Measurements from ENCODE around the gene TOP1.

DNA sequence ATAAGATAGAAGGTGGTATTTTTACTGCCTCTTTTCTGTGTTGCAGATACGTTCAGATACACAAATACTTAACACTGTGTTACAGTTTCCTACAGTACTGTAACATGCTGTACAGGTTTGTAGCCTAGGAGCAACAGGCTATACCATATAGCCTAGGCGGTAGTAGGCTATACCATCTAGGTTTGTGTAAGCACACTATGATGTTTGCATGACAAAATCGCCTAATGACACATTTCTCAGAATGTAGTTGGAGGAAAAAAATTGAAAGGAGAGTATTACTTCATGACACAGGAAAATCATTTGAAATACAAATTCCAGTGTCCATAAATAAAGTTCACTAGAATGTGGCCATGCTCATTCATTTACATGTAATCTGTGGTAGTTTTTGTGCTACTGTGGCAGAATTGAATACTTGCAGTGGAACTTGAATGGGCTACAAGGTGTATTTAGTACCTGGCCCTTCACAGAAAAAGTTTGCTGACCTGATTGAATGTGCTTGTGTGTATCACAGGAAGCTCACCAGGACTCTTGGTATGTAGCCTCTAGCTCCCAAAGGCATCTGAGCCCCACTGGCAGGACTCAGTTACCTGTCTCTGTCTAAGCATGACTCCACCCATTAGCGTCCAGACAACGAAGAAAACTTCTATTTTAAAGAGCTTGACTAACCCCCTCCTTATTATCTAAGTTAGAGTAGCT, 18.8 kb downstream of the TOP1 start:
- TF ChIP-seq POLR2A (IDR thresholded peaks at IDR 0.05; ENCODE audit: low read depth) = no peak
- TF ChIP-seq, protein P1, sequence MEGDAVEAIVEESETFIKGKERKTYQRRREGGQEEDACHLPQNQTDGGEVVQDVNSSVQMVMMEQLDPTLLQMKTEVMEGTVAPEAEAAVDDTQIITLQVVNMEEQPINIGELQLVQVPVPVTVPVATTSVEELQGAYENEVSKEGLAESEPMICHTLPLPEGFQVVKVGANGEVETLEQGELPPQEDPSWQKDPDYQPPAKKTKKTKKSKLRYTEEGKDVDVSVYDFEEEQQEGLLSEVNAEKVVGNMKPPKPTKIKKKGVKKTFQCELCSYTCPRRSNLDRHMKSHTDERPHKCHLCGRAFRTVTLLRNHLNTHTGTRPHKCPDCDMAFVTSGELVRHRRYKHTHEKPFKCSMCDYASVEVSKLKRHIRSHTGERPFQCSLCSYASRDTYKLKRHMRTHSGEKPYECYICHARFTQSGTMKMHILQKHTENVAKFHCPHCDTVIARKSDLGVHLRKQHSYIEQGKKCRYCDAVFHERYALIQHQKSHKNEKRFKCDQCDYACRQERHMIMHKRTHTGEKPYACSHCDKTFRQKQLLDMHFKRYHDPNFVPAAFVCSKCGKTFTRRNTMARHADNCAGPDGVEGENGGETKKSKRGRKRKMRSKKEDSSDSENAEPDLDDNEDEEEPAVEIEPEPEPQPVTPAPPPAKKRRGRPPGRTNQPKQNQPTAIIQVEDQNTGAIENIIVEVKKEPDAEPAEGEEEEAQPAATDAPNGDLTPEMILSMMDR (IDR thresholded peaks at IDR 0.05) = no peak
